Fibroblast of the conjunctiva (primary cell): ENCODE results near the gene ADAMTS17.
"Not testable (repeated sequence)": the region's sequence is repeated elsewhere in the genome, so short reads cannot be mapped to it uniquely, and the experiment has no call there.

ENCODE experiments used
- DNase-seq: peaks from one replicate; pipeline ENCODE4 v3.0.0-alpha.2; 2010; ENCODE audit warnings: low read depth

The ADAMTS17 gene

GRCh38 chr15:99955181-99955525 lies 386.6 kb downstream of the ADAMTS17 start:
- DNase-seq = no peak

- peak; percentile 9 for DNase-seq
Observed at GRCh38 chr15:99954361-99955180, 387.2 kb downstream of the ADAMTS17 start.

GRCh38 chr15:99953886-99954285 lies 387.9 kb downstream of the ADAMTS17 start:
- no peak for DNase-seq

- DNase-seq = no peak
Observed at GRCh38 chr15:99951511-99951910, 390.3 kb downstream of the ADAMTS17 start.

- DNase-seq = no peak
Observed at GRCh38 chr15:99944131-99944530, 397.6 kb downstream of the ADAMTS17 start.

- DNase-seq = no peak
Observed at GRCh38 chr15:99943466-99943865, 398.3 kb downstream of the ADAMTS17 start.

- no peak for DNase-seq
Observed at GRCh38 chr15:99932676-99933402, 408.9 kb downstream of the ADAMTS17 start.

- DNase-seq = no peak
Observed at GRCh38 chr15:99931703-99932603, 409.8 kb downstream of the ADAMTS17 start.

GRCh38 chr15:99930696-99931095 lies 411.1 kb downstream of the ADAMTS17 start:
- no peak for DNase-seq

- no peak for DNase-seq
Observed at GRCh38 chr15:99929266-99929665, 412.5 kb downstream of the ADAMTS17 start.

GRCh38 chr15:99928429-99928981 lies 413.3 kb downstream of the ADAMTS17 start:
- peak; percentile 55 for DNase-seq

- DNase-seq = not testable (repeated sequence)
Observed at GRCh38 chr15:99926532-99926931, 415.2 kb downstream of the ADAMTS17 start.

- DNase-seq = no peak
Observed at GRCh38 chr15:99925661-99926461, 415.9 kb downstream of the ADAMTS17 start.

GRCh38 chr15:99923711-99924110 lies 418.1 kb downstream of the ADAMTS17 start:
- DNase-seq = no peak
